Activated CD8-positive, alpha-beta memory T cell treated with anti-CD3 and anti-CD28 coated beads for 4 hours (primary cell): ENCODE data around the gene AKT3.
A peak's percentile ranks its signal among the peaks of the same experiment; 100 is the strongest.

Experiments
- DNase-seq, 2 donors: peaks; one replicate each; pipeline ENCODE4 v3.0.0-alpha.2; 2020; ENCODE audit warnings: low read depth in 2 of 2

The AKT3 gene

GRCh38 chr1:243508943-243509342, 341.1 kb downstream of the AKT3 start:
- no peak for DNase-seq

- DNase-seq, result peak; percentile 11 to 17
Observed at GRCh38 chr1:243508303-243508713, 341.7 kb downstream of the AKT3 start.

GRCh38 chr1:243507672-243508302, 342.3 kb downstream of the AKT3 start:
- DNase-seq, result no peak

GRCh38 chr1:243507001-243507671, 342.9 kb downstream of the AKT3 start:
- DNase-seq, result no peak

- DNase-seq, result no peak
Observed at GRCh38 chr1:243505986-243506689, 343.9 kb downstream of the AKT3 start.

- no peak for DNase-seq
Observed at GRCh38 chr1:243503155-243503554, 346.9 kb downstream of the AKT3 start.

- no peak for DNase-seq
Observed at GRCh38 chr1:243501002-243501401, 349.0 kb downstream of the AKT3 start.

- no peak for DNase-seq
Observed at GRCh38 chr1:243500512-243500911, 349.5 kb downstream of the AKT3 start.

GRCh38 chr1:243499711-243500110, 350.3 kb downstream of the AKT3 start:
- DNase-seq, result no peak

GRCh38 chr1:243499248-243499647, 350.8 kb downstream of the AKT3 start:
- DNase-seq, result no peak

- DNase-seq, result no peak
Observed at GRCh38 chr1:243497939-243498681, 351.9 kb downstream of the AKT3 start.

- no peak for DNase-seq
Observed at GRCh38 chr1:243496806-243497205, 353.2 kb downstream of the AKT3 start.

GRCh38 chr1:243496187-243496646, 353.8 kb downstream of the AKT3 start:
- DNase-seq, result no peak

- no peak for DNase-seq
Observed at GRCh38 chr1:243495442-243496186, 354.4 kb downstream of the AKT3 start.

GRCh38 chr1:243494741-243495431, 355.2 kb downstream of the AKT3 start:
- DNase-seq, result no peak

- DNase-seq, result no peak
Observed at GRCh38 chr1:243493156-243494129, 356.6 kb downstream of the AKT3 start.

- no peak for DNase-seq
Observed at GRCh38 chr1:243490748-243491686, 359.0 kb downstream of the AKT3 start.
